Measurements from ENCODE around the gene TEDC2.

TEDC2 gene

GRCh38 chr16:2467528-2468232, 7.8 kb downstream of the TEDC2 start:
- Mint-ChIP-seq H3K4me1 (ENCODE audit: low read depth) (peaks cover 7% of the 10 kb centered on the region), H3K4me3 (peak overlapping the region; percentile 27), H3K36me3 (no peaks in the 10 kb centered on the region)

GRCh38 chr16:2468233-2468724, 8.4 kb downstream of the TEDC2 start:
- Mint-ChIP-seq H3K36me3 (no peaks in the 10 kb centered on the region), H3K4me1 (ENCODE audit: low read depth) (peaks cover 7% of the 10 kb centered on the region), H3K27me3 (peaks cover 6% of the 10 kb centered on the region), H3K9me3 (ENCODE audit: low read depth) (no peaks in the 10 kb centered on the region), H3K4me3 (peak overlapping the region; percentile 40), H3K27ac (no peak overlapping the region)

More at GRCh38 chr16:2467528-2468232, 7.8 kb downstream of the TEDC2 start:
- H3K9me3 Mint-ChIP-seq (ENCODE audit: low read depth), result no peaks in the 10 kb centered on the region
- H3K27ac Mint-ChIP-seq, result no peak overlapping the region
- H3K27me3 Mint-ChIP-seq, result peaks cover 6% of the 10 kb centered on the region

DNA sequence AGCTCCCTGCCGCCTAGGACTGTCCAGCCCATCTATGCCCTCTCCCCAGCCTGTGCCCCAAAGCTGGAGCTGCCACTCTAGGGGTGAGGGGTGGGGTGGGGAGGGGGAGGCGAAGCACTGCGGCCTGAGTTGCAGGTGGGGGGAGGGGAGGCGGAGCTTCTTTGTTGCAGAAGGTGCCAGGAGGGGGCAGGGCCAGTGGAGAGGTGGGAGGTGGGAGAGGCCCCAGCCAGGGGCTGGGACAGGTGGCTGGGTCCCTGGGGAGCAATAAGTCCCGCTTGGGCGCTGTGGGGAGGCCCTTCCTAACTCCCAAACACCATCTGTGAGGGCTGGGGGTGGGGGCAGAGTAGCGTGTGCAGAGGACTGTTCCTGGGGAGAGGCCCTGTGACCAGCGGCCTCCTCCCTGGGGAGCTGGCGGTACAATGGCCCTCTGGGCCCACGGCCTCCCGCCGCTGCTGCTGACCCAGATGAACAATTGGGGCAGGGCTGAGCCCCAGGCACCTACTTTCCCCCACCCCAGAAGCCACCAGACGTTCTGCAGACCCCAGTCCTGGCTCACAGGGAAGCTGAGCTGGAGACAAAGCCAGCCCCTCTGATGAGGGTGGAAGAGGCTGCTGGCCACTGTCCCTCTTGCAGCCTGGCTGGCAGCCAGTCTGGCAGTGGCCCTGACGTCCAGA, 9.0 kb downstream of the TEDC2 start:
- H3K36me3 Mint-ChIP-seq, result no peaks in the 10 kb centered on the region
- H3K27ac Mint-ChIP-seq, result no peak overlapping the region
- no peak overlapping the region for H3K4me3 Mint-ChIP-seq
- peaks cover 8% of the 10 kb centered on the region for H3K4me1 Mint-ChIP-seq (ENCODE audit: low read depth)
- no peaks in the 10 kb centered on the region for H3K9me3 Mint-ChIP-seq (ENCODE audit: low read depth)
- peaks cover 6% of the 10 kb centered on the region for H3K27me3 Mint-ChIP-seq

- Mint-ChIP-seq H3K36me3 (no peaks in the 10 kb centered on the region), H3K4me1 (ENCODE audit: low read depth) (peaks cover 8% of the 10 kb centered on the region), H3K4me3 (peak overlapping the region; percentile 47), H3K9me3 (ENCODE audit: low read depth) (no peaks in the 10 kb centered on the region), H3K27me3 (peaks cover 6% of the 10 kb centered on the region), H3K27ac (no peak overlapping the region)
Observed at GRCh38 chr16:2469399-2470233, 9.7 kb downstream of the TEDC2 start.

DNA sequence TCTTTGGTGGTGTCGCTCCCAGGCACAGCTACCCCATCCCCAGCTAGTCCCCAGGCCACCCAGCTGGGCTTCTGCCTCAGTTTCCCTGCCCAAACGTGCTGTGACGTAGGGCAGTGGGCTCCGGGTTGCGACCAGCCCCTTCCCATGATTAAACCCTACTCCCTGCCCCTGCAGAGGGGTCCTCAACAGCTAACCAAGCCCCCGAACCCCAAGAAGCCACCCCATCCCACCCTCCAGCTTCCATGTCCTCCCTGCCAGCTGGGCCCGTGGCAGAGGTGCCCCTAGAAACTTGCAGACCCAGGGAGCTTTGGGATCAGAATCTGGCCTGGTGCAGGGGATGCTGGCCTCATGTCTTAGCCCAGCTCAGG, 10.3 kb downstream of the TEDC2 start:
- H3K36me3 Mint-ChIP-seq, result no peaks in the 10 kb centered on the region
- no peaks in the 10 kb centered on the region for H3K9me3 Mint-ChIP-seq (ENCODE audit: low read depth)
- H3K27me3 Mint-ChIP-seq, result peaks cover 6% of the 10 kb centered on the region
- H3K4me3 Mint-ChIP-seq, result no peak overlapping the region
- peaks cover 8% of the 10 kb centered on the region for H3K4me1 Mint-ChIP-seq (ENCODE audit: low read depth)
- H3K27ac Mint-ChIP-seq, result no peak overlapping the region

- H3K27ac Mint-ChIP-seq, result no peak overlapping the region
- H3K36me3 Mint-ChIP-seq, result no peaks in the 10 kb centered on the region
- H3K4me1 Mint-ChIP-seq (ENCODE audit: low read depth), result peaks cover 8% of the 10 kb centered on the region
- no peaks in the 10 kb centered on the region for H3K9me3 Mint-ChIP-seq (ENCODE audit: low read depth)
- H3K27me3 Mint-ChIP-seq, result peaks cover 6% of the 10 kb centered on the region
- H3K4me3 Mint-ChIP-seq, result no peak overlapping the region
Observed at GRCh38 chr16:2470603-2471015, 10.7 kb downstream of the TEDC2 start.

- Mint-ChIP-seq H3K27me3 (peaks cover 6% of the 10 kb centered on the region), H3K4me1 (ENCODE audit: low read depth) (peaks cover 10% of the 10 kb centered on the region), H3K4me3 (no peak within 1 kb of the TSS), H3K27ac (no peak within 1 kb of the TSS), H3K36me3 (no peaks in the 10 kb centered on the region), H3K9me3 (ENCODE audit: low read depth) (no peaks in the 10 kb centered on the region)
Observed at GRCh38 chr16:2471016-2471652, 11.2 kb downstream of the TEDC2 start, which contains the start of gene NTN3. NTN3 (plus strand) TSS chr16:2471297; CDS start chr16:2471702, 405 bp downstream.

- no peaks in the 10 kb centered on the region for H3K36me3 Mint-ChIP-seq
- H3K9me3 Mint-ChIP-seq (ENCODE audit: low read depth), result no peaks in the 10 kb centered on the region
- peaks cover 6% of the 10 kb centered on the region for H3K27me3 Mint-ChIP-seq
- peaks cover 17% of the 10 kb centered on the region for H3K4me1 Mint-ChIP-seq (ENCODE audit: low read depth)
- H3K27ac Mint-ChIP-seq, result no peak overlapping the region
- no peak overlapping the region for H3K4me3 Mint-ChIP-seq
Observed at GRCh38 chr16:2471653-2472487, 12.0 kb downstream of the TEDC2 start.

GRCh38 chr16:2472488-2472864, 12.6 kb downstream of the TEDC2 start:
- H3K4me1 Mint-ChIP-seq (ENCODE audit: low read depth), result peaks cover 17% of the 10 kb centered on the region
- H3K27ac Mint-ChIP-seq, result no peak overlapping the region
- H3K9me3 Mint-ChIP-seq (ENCODE audit: low read depth), result no peaks in the 10 kb centered on the region
- H3K4me3 Mint-ChIP-seq, result peak overlapping the region; percentile 79
- no peaks in the 10 kb centered on the region for H3K36me3 Mint-ChIP-seq
- H3K27me3 Mint-ChIP-seq, result peaks cover 6% of the 10 kb centered on the region

- no peak overlapping the region for H3K27ac Mint-ChIP-seq
- peaks cover 17% of the 10 kb centered on the region for H3K4me1 Mint-ChIP-seq (ENCODE audit: low read depth)
- peaks cover 6% of the 10 kb centered on the region for H3K27me3 Mint-ChIP-seq
- H3K9me3 Mint-ChIP-seq (ENCODE audit: low read depth), result no peaks in the 10 kb centered on the region
- H3K36me3 Mint-ChIP-seq, result no peaks in the 10 kb centered on the region
- H3K4me3 Mint-ChIP-seq, result peak overlapping the region; percentile 79
Observed at GRCh38 chr16:2472885-2473445, 13.1 kb downstream of the TEDC2 start.

GRCh38 chr16:2473446-2473926, 13.6 kb downstream of the TEDC2 start:
- peaks cover 15% of the 10 kb centered on the region for H3K4me1 Mint-ChIP-seq (ENCODE audit: low read depth)
- peak overlapping the region; percentile 79 for H3K4me3 Mint-ChIP-seq
- H3K27ac Mint-ChIP-seq, result no peak overlapping the region
- peaks cover 6% of the 10 kb centered on the region for H3K27me3 Mint-ChIP-seq
- no peaks in the 10 kb centered on the region for H3K9me3 Mint-ChIP-seq (ENCODE audit: low read depth)
- no peaks in the 10 kb centered on the region for H3K36me3 Mint-ChIP-seq

DNA sequence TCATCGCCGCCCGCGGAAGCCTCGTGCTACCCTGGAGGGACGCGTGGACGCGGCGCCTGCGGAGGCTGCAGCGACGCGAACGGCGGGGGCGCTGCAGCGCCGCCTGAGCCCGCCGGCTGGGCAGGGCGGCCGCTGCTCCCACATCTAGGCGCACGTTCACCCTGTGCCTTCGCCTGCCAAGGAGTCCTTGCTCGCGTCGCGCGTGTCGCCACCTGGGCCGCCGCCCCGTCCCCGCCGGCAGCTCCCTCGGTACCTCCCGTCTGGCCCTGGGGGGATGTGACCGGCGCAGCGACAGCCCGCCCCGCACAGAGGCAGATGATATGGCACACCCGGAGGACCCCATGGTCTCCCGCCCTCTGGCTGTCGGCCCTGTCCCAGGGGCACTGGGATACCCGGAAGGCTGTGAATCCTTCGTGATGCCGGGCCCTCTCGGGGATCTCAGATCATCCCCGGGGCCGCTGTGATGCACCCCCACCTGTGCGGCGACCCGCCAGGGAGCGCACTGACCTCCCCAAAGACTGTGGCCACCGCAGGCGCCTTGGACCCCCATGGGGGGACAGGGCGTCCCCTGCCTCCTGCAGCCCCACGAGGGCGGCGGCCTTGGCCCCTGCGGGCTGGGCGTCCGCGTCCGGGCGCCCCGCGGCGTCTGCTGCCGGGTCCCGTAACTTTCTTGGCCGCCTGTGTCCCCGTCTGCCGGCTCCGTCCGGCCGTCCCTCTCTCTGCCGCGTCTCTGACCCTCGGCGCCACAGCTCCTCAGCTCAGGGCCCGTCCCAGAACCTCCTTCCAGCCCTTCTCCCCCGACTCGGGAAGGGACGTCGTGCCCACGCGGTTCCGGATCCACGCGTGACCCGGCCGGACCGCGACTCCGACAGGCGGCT, 14.3 kb downstream of the TEDC2 start:
- peak overlapping the region; percentile 64 for H3K27ac Mint-ChIP-seq
- H3K9me3 Mint-ChIP-seq (ENCODE audit: low read depth), result no peaks in the 10 kb centered on the region

More for the DNA sequence above, 14.3 kb downstream of the TEDC2 start:
- Mint-ChIP-seq H3K27me3 (peaks cover 6% of the 10 kb centered on the region), H3K4me1 (ENCODE audit: low read depth) (peaks cover 15% of the 10 kb centered on the region), H3K4me3 (peak overlapping the region; percentile 74), H3K36me3 (no peaks in the 10 kb centered on the region)

Data from activated naive CD8-positive, alpha-beta T cell (primary cell).